Ovary (tissue), 3 donors: ENCODE results near the gene PTPA.
"Not testable (repeated sequence)": the region's sequence is repeated elsewhere in the genome, so short reads cannot be mapped to it uniquely, and the experiment has no call there.

Experiments
- EP300 ChIP-seq: sonication (generic); formaldehyde crosslinking; IDR thresholded peaks from one replicate; pipeline ENCODE4 v1.6.1; 2017; ENCODE audit warnings: antibody characterized with exemption
- TF ChIP-seq, protein P1 (sequence below), 3 donors: fragments of 450-650 bp in 2 of 3; fragments of 200-600 bp in 1 of 3; IDR thresholded peaks; one replicate each; pipeline versions ENCODE4 v1.5.1 to v1.8.0; 2016 to 2022; ENCODE audit warnings: antibody characterized with exemption in 3 of 3, mild to moderate bottlenecking in 1 of 3
- donor health status: DM: no; HTN: no; CAD: no.

DNA sequence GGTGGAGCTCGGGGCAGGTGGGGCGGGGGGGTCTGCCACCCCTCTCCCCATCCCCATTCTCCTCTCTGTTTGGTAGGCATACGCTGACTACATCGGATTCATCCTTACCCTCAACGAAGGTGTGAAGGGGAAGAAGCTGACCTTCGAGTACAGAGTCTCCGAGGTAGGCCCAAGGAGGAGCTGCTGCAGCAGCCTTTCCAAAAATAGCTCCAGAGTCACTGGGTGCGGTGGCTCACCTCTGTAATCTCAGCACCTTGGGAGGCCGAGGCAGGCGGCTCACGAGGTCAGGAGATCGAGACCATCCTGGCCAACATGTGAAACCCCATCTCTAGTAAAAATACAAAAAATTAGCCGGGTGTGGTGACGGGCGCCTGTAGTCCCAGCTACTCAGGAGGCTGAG lies 11.8 kb downstream of the PTPA start:
- TF ChIP-seq, protein P1, sequence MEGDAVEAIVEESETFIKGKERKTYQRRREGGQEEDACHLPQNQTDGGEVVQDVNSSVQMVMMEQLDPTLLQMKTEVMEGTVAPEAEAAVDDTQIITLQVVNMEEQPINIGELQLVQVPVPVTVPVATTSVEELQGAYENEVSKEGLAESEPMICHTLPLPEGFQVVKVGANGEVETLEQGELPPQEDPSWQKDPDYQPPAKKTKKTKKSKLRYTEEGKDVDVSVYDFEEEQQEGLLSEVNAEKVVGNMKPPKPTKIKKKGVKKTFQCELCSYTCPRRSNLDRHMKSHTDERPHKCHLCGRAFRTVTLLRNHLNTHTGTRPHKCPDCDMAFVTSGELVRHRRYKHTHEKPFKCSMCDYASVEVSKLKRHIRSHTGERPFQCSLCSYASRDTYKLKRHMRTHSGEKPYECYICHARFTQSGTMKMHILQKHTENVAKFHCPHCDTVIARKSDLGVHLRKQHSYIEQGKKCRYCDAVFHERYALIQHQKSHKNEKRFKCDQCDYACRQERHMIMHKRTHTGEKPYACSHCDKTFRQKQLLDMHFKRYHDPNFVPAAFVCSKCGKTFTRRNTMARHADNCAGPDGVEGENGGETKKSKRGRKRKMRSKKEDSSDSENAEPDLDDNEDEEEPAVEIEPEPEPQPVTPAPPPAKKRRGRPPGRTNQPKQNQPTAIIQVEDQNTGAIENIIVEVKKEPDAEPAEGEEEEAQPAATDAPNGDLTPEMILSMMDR (IDR thresholded peaks at IDR 0.05): not testable (repeated sequence)
- not testable (repeated sequence) for TF ChIP-seq EP300
